Epithelial cell of esophagus (primary cell): Measurements from ENCODE around the gene AVP.
"Not testable (repeated sequence)": the region's sequence is repeated elsewhere in the genome, so short reads cannot be mapped to it uniquely, and the experiment has no call there.

Experiments
- DNase-seq: peaks from one replicate; pipeline ENCODE4 v3.0.0; 2010; ENCODE audit warnings: low read depth
- H3K4me3 ChIP-seq: 2 replicates; pipeline ENCODE4 v1.5.1; 2011; ENCODE audit warnings: mild to moderate bottlenecking, low read length, control low read depth
- TF ChIP-seq, protein P1 (sequence below): IDR thresholded peaks from 2 replicates; pipeline ENCODE4 v1.5.1; 2011; ENCODE audit warnings: low read depth, mild to moderate bottlenecking, low read length, control low read depth, inconsistent platforms; ENCODE audit not compliant: insufficient read depth; ENCODE audit errors: missing control alignments

AVP gene

DNA sequence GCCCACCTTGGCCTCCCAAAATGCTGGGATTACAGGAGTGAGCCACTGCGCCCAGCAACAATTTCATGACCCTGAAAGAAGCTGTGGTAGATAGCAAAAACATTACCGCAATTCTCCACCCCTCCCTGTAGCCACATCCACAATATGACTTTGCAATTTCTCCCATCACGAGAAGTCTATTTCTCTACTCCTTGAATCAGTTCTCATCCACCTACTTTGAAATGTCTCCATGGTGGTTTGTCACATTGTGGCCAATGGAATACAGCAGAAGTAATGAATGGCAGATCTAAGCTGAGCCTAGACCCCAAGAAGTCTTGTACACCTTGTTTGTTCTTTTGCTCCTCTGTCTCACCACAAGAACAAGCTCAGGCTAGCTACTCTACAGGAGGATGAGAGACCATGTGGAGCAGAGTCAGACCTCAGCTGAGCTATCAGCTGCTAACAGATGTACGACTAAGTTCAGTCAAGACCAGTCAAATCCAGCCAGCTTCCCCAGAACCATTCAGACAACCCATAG, 6.8 kb downstream of the AVP start:
- peak; percentile 36 for DNase-seq
- TF ChIP-seq, protein P1, sequence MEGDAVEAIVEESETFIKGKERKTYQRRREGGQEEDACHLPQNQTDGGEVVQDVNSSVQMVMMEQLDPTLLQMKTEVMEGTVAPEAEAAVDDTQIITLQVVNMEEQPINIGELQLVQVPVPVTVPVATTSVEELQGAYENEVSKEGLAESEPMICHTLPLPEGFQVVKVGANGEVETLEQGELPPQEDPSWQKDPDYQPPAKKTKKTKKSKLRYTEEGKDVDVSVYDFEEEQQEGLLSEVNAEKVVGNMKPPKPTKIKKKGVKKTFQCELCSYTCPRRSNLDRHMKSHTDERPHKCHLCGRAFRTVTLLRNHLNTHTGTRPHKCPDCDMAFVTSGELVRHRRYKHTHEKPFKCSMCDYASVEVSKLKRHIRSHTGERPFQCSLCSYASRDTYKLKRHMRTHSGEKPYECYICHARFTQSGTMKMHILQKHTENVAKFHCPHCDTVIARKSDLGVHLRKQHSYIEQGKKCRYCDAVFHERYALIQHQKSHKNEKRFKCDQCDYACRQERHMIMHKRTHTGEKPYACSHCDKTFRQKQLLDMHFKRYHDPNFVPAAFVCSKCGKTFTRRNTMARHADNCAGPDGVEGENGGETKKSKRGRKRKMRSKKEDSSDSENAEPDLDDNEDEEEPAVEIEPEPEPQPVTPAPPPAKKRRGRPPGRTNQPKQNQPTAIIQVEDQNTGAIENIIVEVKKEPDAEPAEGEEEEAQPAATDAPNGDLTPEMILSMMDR = no peak

DNA sequence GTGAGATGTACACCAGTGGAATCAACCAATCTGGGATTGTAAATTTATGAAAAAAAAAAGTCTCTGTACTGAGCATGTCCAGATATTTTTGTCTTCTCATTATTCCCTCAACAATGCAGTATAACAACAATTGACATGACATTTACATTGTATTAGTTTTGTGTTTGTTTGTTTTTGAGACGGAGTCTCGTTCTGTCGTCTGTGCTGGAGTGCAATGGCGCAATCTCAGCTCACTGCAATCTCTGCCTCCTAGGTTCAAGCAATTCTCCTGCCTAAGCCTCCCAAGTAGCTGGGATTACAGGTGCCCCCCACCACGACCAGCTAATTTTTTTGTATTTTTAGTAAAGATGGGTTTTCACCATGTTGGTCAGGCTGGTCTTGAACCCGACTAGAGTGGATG, 9.2 kb downstream of the AVP start:
- not testable (repeated sequence) for DNase-seq, H3K4me3 ChIP-seq

More for the DNA sequence above, 6.8 kb downstream of the AVP start:
- no peak overlapping the region for H3K4me3 ChIP-seq

DNA sequence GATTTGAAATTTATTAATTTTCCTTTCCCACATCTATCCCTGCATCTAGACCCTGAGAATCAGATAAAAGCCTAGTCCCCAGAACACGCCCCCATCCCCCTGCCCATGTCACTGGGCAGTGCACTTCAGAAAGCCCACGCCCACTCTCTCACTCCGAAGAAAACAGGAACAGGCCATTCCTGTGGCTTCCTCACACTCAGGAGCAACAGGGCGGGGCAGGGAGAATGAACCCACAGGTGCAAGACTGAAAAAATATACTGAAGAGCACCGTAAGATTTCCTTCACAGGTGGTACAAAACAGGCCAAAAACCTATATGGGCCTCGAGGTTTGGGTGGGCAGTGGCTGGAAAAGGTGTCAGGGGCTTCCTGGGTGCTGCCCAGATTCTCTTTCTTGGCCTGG, 9.7 kb downstream of the AVP start:
- no peak overlapping the region for H3K4me3 ChIP-seq
- peak; percentile 37 for DNase-seq
- TF ChIP-seq, protein P1 = no peak

DNA sequence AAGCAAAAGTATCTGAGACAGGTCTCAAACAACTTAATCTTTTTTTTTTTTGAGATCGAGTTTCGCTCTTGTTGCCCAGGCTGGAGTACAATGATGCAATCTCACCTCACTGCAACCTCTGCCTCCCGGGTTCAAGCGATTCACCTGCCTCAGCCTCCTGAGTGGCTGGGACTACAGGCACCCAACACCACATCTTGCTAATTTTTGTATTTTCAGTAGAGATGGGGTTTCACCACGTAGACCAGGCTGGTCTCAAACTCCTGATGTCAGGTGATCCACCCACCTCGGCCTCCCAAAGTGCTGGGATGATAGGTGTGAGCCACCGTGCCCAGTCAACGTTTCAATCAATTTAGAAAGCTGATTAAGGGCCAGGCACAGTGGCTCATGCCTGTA, 11.3 kb downstream of the AVP start:
- not testable (repeated sequence) for DNase-seq, H3K4me3 ChIP-seq

DNA sequence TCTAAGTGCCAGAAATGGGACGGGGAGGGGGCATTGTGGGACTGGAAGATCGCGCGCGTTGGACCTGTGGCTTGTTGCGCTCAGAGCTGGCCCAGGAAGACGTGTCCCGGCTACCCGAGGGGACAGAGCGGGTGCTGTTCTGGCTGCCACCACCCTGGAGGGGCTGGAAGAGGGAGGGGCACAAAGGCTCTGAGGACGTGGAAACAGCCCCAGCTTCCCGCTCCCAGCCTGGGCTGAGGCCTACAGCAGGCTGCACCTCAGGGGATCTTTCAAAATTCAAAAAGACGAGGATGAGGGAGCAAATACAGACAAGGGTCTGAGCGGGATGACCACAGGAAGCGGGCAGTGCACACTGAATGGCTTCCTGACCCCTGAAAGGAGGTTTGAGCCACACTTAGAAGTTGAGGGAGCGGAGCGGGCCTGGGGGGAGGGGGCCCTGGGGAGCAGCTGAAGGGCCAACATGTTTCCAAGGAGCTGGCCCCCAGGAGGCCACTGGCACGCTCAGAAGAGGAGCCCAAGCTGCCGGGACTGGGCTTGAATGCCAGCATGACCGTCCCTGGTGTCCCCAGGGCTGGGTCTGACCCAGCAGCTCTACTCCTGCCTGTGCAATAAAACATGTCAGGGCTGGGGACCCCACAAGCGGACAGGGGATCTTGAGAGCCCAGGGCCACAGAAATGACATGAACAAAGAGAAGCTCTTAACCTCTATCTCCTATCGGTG, 11.8 kb downstream of the AVP start:
- H3K4me3 ChIP-seq = no peak overlapping the region
- TF ChIP-seq, protein P1 = no peak
- no peak for DNase-seq

DNA sequence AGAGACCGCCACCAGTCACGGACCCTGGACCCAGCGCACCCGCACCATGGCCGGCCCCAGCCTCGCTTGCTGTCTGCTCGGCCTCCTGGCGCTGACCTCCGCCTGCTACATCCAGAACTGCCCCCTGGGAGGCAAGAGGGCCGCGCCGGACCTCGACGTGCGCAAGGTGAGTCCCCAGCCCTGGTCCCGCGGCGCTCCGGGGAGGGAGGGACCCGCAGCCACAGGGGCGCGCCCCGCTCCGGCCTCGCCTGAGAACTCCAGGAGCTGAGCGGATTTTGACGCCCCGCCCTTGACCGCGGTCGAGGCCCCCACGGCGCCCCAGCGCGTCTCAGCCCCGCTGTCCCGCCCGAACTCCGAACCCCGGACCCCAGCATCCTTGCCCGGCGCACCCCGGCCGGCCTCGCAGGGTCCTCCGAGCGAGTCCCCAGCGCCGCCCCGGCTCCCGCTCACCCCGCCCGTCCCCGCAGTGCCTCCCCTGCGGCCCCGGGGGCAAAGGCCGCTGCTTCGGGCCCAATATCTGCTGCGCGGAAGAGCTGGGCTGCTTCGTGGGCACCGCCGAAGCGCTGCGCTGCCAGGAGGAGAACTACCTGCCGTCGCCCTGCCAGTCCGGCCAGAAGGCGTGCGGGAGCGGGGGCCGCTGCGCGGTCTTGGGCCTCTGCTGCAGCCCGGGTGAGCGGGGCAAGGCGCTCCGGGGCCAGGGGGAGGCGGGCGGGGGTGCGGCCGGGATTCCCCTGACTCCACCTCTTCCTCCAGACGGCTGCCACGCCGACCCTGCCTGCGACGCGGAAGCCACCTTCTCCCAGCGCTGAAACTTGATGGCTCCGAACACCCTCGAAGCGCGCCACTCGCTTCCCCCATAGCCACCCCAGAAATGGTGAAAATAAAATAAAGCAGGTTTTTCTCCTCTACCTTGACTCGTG, 12.7 kb downstream of the AVP start, which contains the start of gene OXT:
OXT (plus strand) TSS at position 11 of the 920 bp plus-strand sequence; CDS start at position 47, 36 bp downstream.
- no peak within 1 kb of the TSS for H3K4me3 ChIP-seq
- TF ChIP-seq, protein P1 = no peak
- DNase-seq = no peak

DNA sequence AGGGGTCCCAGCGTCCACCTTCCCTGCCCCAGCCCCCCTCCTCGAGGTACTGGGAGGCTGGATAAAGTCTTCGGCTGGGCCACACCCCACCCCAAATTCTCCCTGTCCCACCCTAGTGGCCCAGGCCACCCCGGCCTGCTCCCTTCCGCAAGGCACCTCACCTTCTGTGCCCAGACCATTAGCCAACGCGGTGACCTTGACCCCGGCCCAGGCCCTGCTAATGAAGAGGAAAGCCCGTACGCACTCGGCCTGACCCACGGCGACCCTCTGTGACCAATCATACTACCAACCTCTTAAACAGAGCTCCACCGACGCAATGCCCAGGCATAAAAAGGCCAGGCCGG, 13.3 kb downstream of the AVP start:
- no peak overlapping the region for H3K4me3 ChIP-seq
- TF ChIP-seq, protein P1 = no peak
- no peak for DNase-seq
